Measurements from ENCODE around the gene NPAS3. TPM values are rescaled to one million over a fixed set of nuclear protein-coding genes. Genes with fewer than 3 reads are reported as not detected.

NPAS3 gene
- total RNA-seq, 4 donors from 2014 or later: 4.0 to 12.2 (median 5.6) TPM

- 82 to 87% methylated on average over 3 of the region's 3 CpGs for WGBS, 2 donors
- TF ChIP-seq CTCF (IDR thresholded peaks at IDR 0.05) (no peak), POLR2A (IDR thresholded peaks at IDR 0.05) (no peak)
- intact Hi-C loops (cut with DNase I): no loop called here
- no peaks in the 10 kb centered on the region for H3K9me3 ChIP-seq
- H3K27ac ChIP-seq: no peak overlapping the region
- H3K4me3 ChIP-seq (replicated peaks in 1 of 3): no peak overlapping the region
- H3K4me1 ChIP-seq: no peaks in the 10 kb centered on the region
- H3K27me3 ChIP-seq: no peaks in the 10 kb centered on the region
- no peaks in the 10 kb centered on the region for H3K36me3 ChIP-seq
- no peak for DNase-seq
Observed at GRCh38 chr14:33532553-33532952, 593.9 kb downstream of the NPAS3 start.

GRCh38 chr14:33534104-33534503 is 595.4 kb downstream of the NPAS3 start:
- Histone ChIP-seq H3K27me3 (no peaks in the 10 kb centered on the region), H3K4me1 (no peaks in the 10 kb centered on the region), H3K4me3 (replicated peaks in 1 of 3) (no peak overlapping the region), H3K9me3 (no peaks in the 10 kb centered on the region), H3K27ac (no peak overlapping the region), H3K36me3 (no peaks in the 10 kb centered on the region)
- WGBS, 2 donors: 94% methylated on average over 2 of the region's 2 CpGs
- DNase-seq: no peak
- intact Hi-C loops (cut with DNase I): no loop called here
- TF ChIP-seq POLR2A (IDR thresholded peaks at IDR 0.05): no peak
- no peak for TF ChIP-seq CTCF (IDR thresholded peaks at IDR 0.05)

- WGBS, 2 donors: 64 to 65% methylated on average over 6 of the region's 6 CpGs
Observed at GRCh38 chr14:33534632-33535031, 596.0 kb downstream of the NPAS3 start.

GRCh38 chr14:33539918-33540357 is 601.3 kb downstream of the NPAS3 start:
- no peak for DNase-seq
- WGBS, 2 donors: 59 to 61% methylated on average over 3 of the region's 3 CpGs
- H3K4me1 ChIP-seq: no peaks in the 10 kb centered on the region
- intact Hi-C loops (cut with DNase I): no loop called here
- H3K27ac ChIP-seq: no peak overlapping the region
- H3K4me3 ChIP-seq (replicated peaks in 1 of 3): no peak overlapping the region
- H3K36me3 ChIP-seq: no peaks in the 10 kb centered on the region
- no peaks in the 10 kb centered on the region for H3K27me3 ChIP-seq
- H3K9me3 ChIP-seq: no peaks in the 10 kb centered on the region
- TF ChIP-seq CTCF (IDR thresholded peaks at IDR 0.05) (no peak), POLR2A (IDR thresholded peaks at IDR 0.05) (no peak)

More at GRCh38 chr14:33534632-33535031, 596.0 kb downstream of the NPAS3 start:
- Histone ChIP-seq H3K4me3 (replicated peaks in 1 of 3) (no peak overlapping the region), H3K27me3 (no peaks in the 10 kb centered on the region), H3K27ac (no peak overlapping the region), H3K9me3 (no peaks in the 10 kb centered on the region), H3K36me3 (no peaks in the 10 kb centered on the region), H3K4me1 (no peaks in the 10 kb centered on the region)
- intact Hi-C loops (cut with DNase I): no loop called here
- DNase-seq: no peak
- TF ChIP-seq CTCF (IDR thresholded peaks at IDR 0.05) (no peak), POLR2A (IDR thresholded peaks at IDR 0.05) (no peak)

GRCh38 chr14:33541171-33541570 is 602.5 kb downstream of the NPAS3 start:
- WGBS, 2 donors: 100% methylated on average over 2 of the region's 2 CpGs

More at GRCh38 chr14:33541171-33541570, 602.5 kb downstream of the NPAS3 start:
- TF ChIP-seq CTCF (IDR thresholded peaks at IDR 0.05): no peak
- no peak for TF ChIP-seq POLR2A (IDR thresholded peaks at IDR 0.05)
- H3K4me1 ChIP-seq: no peaks in the 10 kb centered on the region
- no peaks in the 10 kb centered on the region for H3K9me3 ChIP-seq
- no peak overlapping the region for H3K4me3 ChIP-seq (replicated peaks in 1 of 3)
- DNase-seq: no peak
- intact Hi-C loops (cut with DNase I): no loop called here
- H3K36me3 ChIP-seq: no peaks in the 10 kb centered on the region
- no peaks in the 10 kb centered on the region for H3K27me3 ChIP-seq
- H3K27ac ChIP-seq: no peak overlapping the region
